ENCODE measurements around the gene SHTN1. TPM values are rescaled to one million over a fixed set of nuclear protein-coding genes. Genes with fewer than 3 reads are reported as not detected.

SHTN1 gene
- total RNA-seq, 1 experiment from 2014 or later, result 67.8 TPM

- Histone ChIP-seq H3K4me1 (ENCODE audit: control insufficient read depth, insufficient read depth, low read length) (no peaks in the 10 kb centered on the region), H3K9me3 (ENCODE audit: control insufficient read depth, insufficient read depth, low read depth, low read length) (no peaks in the 10 kb centered on the region), H3K27ac (ENCODE audit: low read length) (no peak overlapping the region), H3K4me3 (ENCODE audit: low read depth in 2 of 2, low read length in 2 of 2) (no peak overlapping the region), H3K36me3 (ENCODE audit: control insufficient read depth, insufficient read depth, low read length) (no peaks in the 10 kb centered on the region), H3K27me3 (ENCODE audit: control insufficient read depth, insufficient read depth, low read length) (no peaks in the 10 kb centered on the region)
- POLR2A ChIA-PET, result no interaction called here
- in situ Hi-C loops (cut with HindIII; ENCODE audit: low pct_unique_long_range_greater_than_20kb, low sequenced_read_pairs), result no loop called here
- DNase-seq (ENCODE audit: low read depth, low spot score) (no peak), ATAC-seq (no peak)
- TF ChIP-seq, protein P1, sequence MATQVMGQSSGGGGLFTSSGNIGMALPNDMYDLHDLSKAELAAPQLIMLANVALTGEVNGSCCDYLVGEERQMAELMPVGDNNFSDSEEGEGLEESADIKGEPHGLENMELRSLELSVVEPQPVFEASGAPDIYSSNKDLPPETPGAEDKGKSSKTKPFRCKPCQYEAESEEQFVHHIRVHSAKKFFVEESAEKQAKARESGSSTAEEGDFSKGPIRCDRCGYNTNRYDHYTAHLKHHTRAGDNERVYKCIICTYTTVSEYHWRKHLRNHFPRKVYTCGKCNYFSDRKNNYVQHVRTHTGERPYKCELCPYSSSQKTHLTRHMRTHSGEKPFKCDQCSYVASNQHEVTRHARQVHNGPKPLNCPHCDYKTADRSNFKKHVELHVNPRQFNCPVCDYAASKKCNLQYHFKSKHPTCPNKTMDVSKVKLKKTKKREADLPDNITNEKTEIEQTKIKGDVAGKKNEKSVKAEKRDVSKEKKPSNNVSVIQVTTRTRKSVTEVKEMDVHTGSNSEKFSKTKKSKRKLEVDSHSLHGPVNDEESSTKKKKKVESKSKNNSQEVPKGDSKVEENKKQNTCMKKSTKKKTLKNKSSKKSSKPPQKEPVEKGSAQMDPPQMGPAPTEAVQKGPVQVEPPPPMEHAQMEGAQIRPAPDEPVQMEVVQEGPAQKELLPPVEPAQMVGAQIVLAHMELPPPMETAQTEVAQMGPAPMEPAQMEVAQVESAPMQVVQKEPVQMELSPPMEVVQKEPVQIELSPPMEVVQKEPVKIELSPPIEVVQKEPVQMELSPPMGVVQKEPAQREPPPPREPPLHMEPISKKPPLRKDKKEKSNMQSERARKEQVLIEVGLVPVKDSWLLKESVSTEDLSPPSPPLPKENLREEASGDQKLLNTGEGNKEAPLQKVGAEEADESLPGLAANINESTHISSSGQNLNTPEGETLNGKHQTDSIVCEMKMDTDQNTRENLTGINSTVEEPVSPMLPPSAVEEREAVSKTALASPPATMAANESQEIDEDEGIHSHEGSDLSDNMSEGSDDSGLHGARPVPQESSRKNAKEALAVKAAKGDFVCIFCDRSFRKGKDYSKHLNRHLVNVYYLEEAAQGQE (IDR thresholded peaks at IDR 0.05; ENCODE audit: insufficient read depth in 1 of 2, low read depth in 2 of 2, low read length in 1 of 2), result no peak
- TF ChIP-seq SIN3A (IDR thresholded peaks at IDR 0.05; ENCODE audit: borderline replicate concordance, insufficient read depth, low read depth, low read length) (no peak), POLR2AphosphoS5 (IDR thresholded peaks at IDR 0.05; ENCODE audit: low read depth, low read length) (no peak), TCF7L2 (IDR thresholded peaks at IDR 0.05; ENCODE audit: low read depth, low read length) (no peak)
- TF ChIP-seq, protein P2, sequence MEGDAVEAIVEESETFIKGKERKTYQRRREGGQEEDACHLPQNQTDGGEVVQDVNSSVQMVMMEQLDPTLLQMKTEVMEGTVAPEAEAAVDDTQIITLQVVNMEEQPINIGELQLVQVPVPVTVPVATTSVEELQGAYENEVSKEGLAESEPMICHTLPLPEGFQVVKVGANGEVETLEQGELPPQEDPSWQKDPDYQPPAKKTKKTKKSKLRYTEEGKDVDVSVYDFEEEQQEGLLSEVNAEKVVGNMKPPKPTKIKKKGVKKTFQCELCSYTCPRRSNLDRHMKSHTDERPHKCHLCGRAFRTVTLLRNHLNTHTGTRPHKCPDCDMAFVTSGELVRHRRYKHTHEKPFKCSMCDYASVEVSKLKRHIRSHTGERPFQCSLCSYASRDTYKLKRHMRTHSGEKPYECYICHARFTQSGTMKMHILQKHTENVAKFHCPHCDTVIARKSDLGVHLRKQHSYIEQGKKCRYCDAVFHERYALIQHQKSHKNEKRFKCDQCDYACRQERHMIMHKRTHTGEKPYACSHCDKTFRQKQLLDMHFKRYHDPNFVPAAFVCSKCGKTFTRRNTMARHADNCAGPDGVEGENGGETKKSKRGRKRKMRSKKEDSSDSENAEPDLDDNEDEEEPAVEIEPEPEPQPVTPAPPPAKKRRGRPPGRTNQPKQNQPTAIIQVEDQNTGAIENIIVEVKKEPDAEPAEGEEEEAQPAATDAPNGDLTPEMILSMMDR (IDR thresholded peaks at IDR 0.05), result no peak
- intact Hi-C loops (cut with micrococcal nuclease; ENCODE audit: unreplicated experiment), result no loop called here
- CTCF ChIA-PET, result no interaction called here
- no TSS peak for BruUV-seq (replicated peaks)
These were observed 173.2 kb downstream of the SHTN1 start for GRCh38 chr10:116831790-116832189.

Other genes with a start within 250 kb of the SHTN1 start
- gene ENO4, start 155.7 kb downstream of the SHTN1 start, total RNA-seq (2021; ENCODE audit: unreplicated experiment), result 0.15 TPM
- 4.6 TPM for gene VAX1, start 133.1 kb upstream of the SHTN1 start, total RNA-seq (2021; ENCODE audit: unreplicated experiment)
- gene KCNK18, start 192.3 kb upstream of the SHTN1 start, total RNA-seq (2021; ENCODE audit: unreplicated experiment), result not detected
- gene SLC18A2, start 235.9 kb upstream of the SHTN1 start, total RNA-seq (2021; ENCODE audit: unreplicated experiment), result not detected